ENCODE measurements around the gene SND1. TPM values are rescaled to one million over a fixed set of nuclear protein-coding genes. Genes with fewer than 3 reads are reported as not detected.
A peak's percentile ranks its signal among the peaks of the same experiment; 100 is the strongest.

Gene SND1
- polyA plus RNA-seq, 3 donors: 46.5 to 97.3 (median 79.8) TPM

DNA sequence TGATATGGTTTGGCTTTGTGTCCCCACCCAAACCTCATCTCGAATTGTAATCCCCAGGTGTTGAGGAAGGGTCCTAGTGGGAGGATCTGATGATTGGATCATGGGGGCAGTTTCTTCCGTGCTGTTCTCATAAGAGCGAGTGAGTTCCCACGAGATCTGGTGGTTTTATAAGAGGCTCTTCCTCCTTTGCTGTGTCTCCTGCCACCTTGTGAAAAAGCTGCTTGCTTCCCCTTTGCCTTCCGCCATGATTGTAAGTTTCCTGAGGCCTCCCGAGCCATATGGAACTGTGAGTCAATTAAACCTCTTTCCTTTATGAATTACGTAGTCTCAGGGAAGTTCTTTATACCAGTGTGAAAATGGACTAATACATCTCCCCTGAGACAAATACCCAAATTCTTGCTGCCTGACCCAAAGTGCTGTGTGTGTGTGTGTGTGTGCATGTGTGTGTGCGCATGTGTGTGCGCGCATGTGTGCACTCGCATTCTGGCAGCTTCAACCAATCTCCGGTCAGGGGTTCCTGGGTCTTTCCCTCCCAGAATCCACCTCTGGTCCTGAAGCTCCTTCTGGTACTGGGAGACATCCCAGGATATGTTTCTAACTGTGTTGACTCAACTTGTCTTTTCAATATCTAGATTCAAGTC, 477.4 kb downstream of the SND1 start:
- Histone ChIP-seq H3K36me3 (replicated peaks in 1 of 2; ENCODE audit: control insufficient read depth in 1 of 2, insufficient read depth in 2 of 2, low read length in 2 of 2) (no peaks in the 10 kb centered on the region), H3K4me2 (replicated peaks; ENCODE audit: extremely low read depth, low read length, poor library complexity, severe bottlenecking) (peak overlapping the region; percentile 45), H3K9me3 (replicated peaks in 1 of 2; ENCODE audit: control insufficient read depth in 1 of 2, insufficient read depth in 1 of 2, low read length in 2 of 2) (no peaks in the 10 kb centered on the region), H4K20me1 (ENCODE audit: insufficient read depth, low read length) (no peaks in the 10 kb centered on the region), H3K27ac (ENCODE audit: low read depth in 1 of 2, low read length in 2 of 2) (no peak overlapping the region), H3K4me1 (ENCODE audit: control insufficient read depth in 1 of 2, insufficient read depth in 2 of 2, low read length in 2 of 2) (peaks cover 9 to 12% of the 10 kb centered on the region in 2 donors), H2AFZ (ENCODE audit: insufficient read depth, low read depth, low read length, poor library complexity, severe bottlenecking) (peak overlapping the region; percentile 45), H3K4me3 (replicated peaks in 1 of 3; ENCODE audit: low read depth in 2 of 3, low read length in 3 of 3) (peak overlapping the region in 1 of 3 experiments; percentile 37), H3K9ac (ENCODE audit: insufficient read depth, low read length, poor library complexity, severe bottlenecking) (no peak overlapping the region), H3K79me2 (ENCODE audit: insufficient read depth, low read length) (no peaks in the 10 kb centered on the region), H3K27me3 (ENCODE audit: control insufficient read depth in 2 of 2, insufficient read depth in 2 of 2, low read length in 2 of 2) (peaks cover 8 to 9% of the 10 kb centered on the region in 2 donors)
- Mint-ChIP-seq H3K9me3 (peaks cover 0 to 5% (median 0%) of the 10 kb centered on the region in 7 donors), H3K27me3 (ENCODE audit: low read depth in 3 of 3) (peaks cover 8 to 20% (median 13%) of the 10 kb centered on the region in 3 donors), H3K36me3 (peaks cover 0 to 6% of the 10 kb centered on the region in 2 donors), H3K4me3 (no peak overlapping the region), H3K4me1 (peaks cover 12% of the 10 kb centered on the region), H3K27ac (no peak overlapping the region)
- intact Hi-C loops (cut with micrococcal nuclease): no loop called here
- TF ChIP-seq, protein P1, sequence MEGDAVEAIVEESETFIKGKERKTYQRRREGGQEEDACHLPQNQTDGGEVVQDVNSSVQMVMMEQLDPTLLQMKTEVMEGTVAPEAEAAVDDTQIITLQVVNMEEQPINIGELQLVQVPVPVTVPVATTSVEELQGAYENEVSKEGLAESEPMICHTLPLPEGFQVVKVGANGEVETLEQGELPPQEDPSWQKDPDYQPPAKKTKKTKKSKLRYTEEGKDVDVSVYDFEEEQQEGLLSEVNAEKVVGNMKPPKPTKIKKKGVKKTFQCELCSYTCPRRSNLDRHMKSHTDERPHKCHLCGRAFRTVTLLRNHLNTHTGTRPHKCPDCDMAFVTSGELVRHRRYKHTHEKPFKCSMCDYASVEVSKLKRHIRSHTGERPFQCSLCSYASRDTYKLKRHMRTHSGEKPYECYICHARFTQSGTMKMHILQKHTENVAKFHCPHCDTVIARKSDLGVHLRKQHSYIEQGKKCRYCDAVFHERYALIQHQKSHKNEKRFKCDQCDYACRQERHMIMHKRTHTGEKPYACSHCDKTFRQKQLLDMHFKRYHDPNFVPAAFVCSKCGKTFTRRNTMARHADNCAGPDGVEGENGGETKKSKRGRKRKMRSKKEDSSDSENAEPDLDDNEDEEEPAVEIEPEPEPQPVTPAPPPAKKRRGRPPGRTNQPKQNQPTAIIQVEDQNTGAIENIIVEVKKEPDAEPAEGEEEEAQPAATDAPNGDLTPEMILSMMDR (IDR thresholded peaks at IDR 0.05): no peak
- no CpG with 5 or more reads among the region's 12 CpGs for WGBS (ENCODE audit: insufficient coverage)
- peak; percentile 50 to 77 (median 62) for DNase-seq

DNA sequence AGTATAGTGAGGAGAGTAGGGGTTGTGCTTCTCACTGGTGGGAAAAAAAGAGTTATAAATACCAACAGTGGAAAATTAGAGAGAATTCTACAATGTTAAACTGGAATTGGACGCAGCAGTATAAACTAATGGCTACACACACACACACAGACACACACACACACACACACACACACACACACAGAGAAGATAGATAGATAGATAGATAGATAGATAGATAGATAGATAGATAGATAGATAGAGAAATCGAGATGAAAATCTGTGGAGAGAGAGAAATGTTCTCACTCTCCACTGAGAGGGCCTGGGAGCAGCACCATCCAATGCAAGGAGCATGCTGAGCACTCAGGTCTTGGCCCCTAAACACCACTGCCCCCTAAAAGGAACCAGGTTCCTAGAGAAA, 479.1 kb downstream of the SND1 start:
- H3K36me3 Mint-ChIP-seq: peaks cover 7 to 14% of the 10 kb centered on the region in 2 donors

More for the DNA sequence above, 479.1 kb downstream of the SND1 start:
- peaks cover 21 to 32% (median 29%) of the 10 kb centered on the region in 3 donors for H3K27me3 Mint-ChIP-seq (ENCODE audit: low read depth in 3 of 3)
- intact Hi-C loops (cut with micrococcal nuclease): no loop called here
- Histone ChIP-seq H3K4me3 (replicated peaks in 1 of 3; ENCODE audit: low read depth in 2 of 3, low read length in 3 of 3) (no peak overlapping the region), H2AFZ (ENCODE audit: insufficient read depth, low read depth, low read length, poor library complexity, severe bottlenecking) (no peak overlapping the region), H3K9me3 (replicated peaks in 1 of 2; ENCODE audit: control insufficient read depth in 1 of 2, insufficient read depth in 1 of 2, low read length in 2 of 2) (no peaks in the 10 kb centered on the region), H3K79me2 (ENCODE audit: insufficient read depth, low read length) (no peaks in the 10 kb centered on the region), H3K27me3 (ENCODE audit: control insufficient read depth in 2 of 2, insufficient read depth in 2 of 2, low read length in 2 of 2) (peaks cover 19 to 21% of the 10 kb centered on the region in 2 donors), H3K4me2 (replicated peaks; ENCODE audit: extremely low read depth, low read length, poor library complexity, severe bottlenecking) (no peak overlapping the region), H3K9ac (ENCODE audit: insufficient read depth, low read length, poor library complexity, severe bottlenecking) (no peak overlapping the region), H3K27ac (ENCODE audit: low read depth in 1 of 2, low read length in 2 of 2) (no peak overlapping the region), H3K36me3 (replicated peaks in 1 of 2; ENCODE audit: control insufficient read depth in 1 of 2, insufficient read depth in 2 of 2, low read length in 2 of 2) (no peaks in the 10 kb centered on the region), H3K4me1 (ENCODE audit: control insufficient read depth in 1 of 2, insufficient read depth in 2 of 2, low read length in 2 of 2) (peaks cover 22 to 26% of the 10 kb centered on the region in 2 donors), H4K20me1 (ENCODE audit: insufficient read depth, low read length) (no peaks in the 10 kb centered on the region)
- WGBS (ENCODE audit: insufficient coverage): no CpG with 5 or more reads among the region's 2 CpGs
- H3K9me3 Mint-ChIP-seq: peaks cover 0 to 12% (median 4%) of the 10 kb centered on the region in 7 donors
- TF ChIP-seq, protein P1 (IDR thresholded peaks at IDR 0.05): no peak
- DNase-seq: no peak
- H3K4me3 Mint-ChIP-seq: no peak overlapping the region
- H3K27ac Mint-ChIP-seq: no peak overlapping the region
- H3K4me1 Mint-ChIP-seq: peaks cover 21% of the 10 kb centered on the region

All from CD14-positive monocyte (primary cell).